ENCODE measurements around the gene HESX1.

The HESX1 gene

GRCh38 chr3:57166660-57167059 lies 33.1 kb downstream of the HESX1 start:
- DNase-seq = no peak

GRCh38 chr3:57165641-57166040 lies 34.1 kb downstream of the HESX1 start:
- no peak for DNase-seq

- no peak for DNase-seq
These were observed 34.9 kb downstream of the HESX1 start, which contains the start of gene IL17RD for GRCh38 chr3:57164657-57165573. Gene IL17RD (minus strand): TSS chr3:57165353. CDS start chr3:57165286, 67 bp downstream.

- DNase-seq = no peak
These were observed 35.5 kb downstream of the HESX1 start for GRCh38 chr3:57164217-57164656.

- DNase-seq = no peak
These were observed 36.0 kb downstream of the HESX1 start for GRCh38 chr3:57163751-57164150.

- no peak for DNase-seq
These were observed 37.9 kb downstream of the HESX1 start for GRCh38 chr3:57161915-57162314.

GRCh38 chr3:57160765-57161538 lies 38.8 kb downstream of the HESX1 start:
- DNase-seq = no peak

GRCh38 chr3:57160076-57160764 lies 39.6 kb downstream of the HESX1 start:
- DNase-seq = no peak

- no peak for DNase-seq
These were observed 40.7 kb downstream of the HESX1 start for GRCh38 chr3:57158813-57159738.

GRCh38 chr3:57158325-57158724 lies 41.5 kb downstream of the HESX1 start:
- DNase-seq = no peak

- no peak for DNase-seq
These were observed 42.2 kb downstream of the HESX1 start for GRCh38 chr3:57157545-57157944.

GRCh38 chr3:57155310-57155643 lies 44.5 kb downstream of the HESX1 start:
- no peak for DNase-seq

- DNase-seq = no peak
These were observed 45.1 kb downstream of the HESX1 start for GRCh38 chr3:57154470-57155309.

- no peak for DNase-seq
These were observed 47.3 kb downstream of the HESX1 start for GRCh38 chr3:57152151-57153143.

- DNase-seq = no peak
These were observed 48.0 kb downstream of the HESX1 start for GRCh38 chr3:57151749-57152148.

- DNase-seq = no peak
These were observed 48.7 kb downstream of the HESX1 start for GRCh38 chr3:57151021-57151449.

- DNase-seq = no peak
These were observed 49.6 kb downstream of the HESX1 start for GRCh38 chr3:57150113-57150581.
